ENCODE results near the gene SNCA.

DNA sequence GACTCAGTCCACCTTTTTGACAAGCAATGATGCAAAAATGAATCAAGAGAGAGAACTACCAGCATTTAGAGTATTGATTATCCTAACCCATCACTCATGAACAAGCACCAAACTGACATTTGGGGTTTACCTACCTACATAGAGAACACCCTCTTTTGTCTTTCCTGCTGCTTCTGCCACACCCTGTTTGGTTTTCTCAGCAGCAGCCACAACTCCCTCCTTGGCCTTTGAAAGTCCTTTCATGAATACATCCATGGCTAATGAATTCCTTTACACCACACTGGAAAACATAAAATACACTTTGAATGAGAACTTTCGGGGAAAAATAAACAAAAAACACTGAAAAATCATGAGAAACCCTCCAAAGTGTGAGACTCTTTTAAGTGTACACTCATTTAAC, 1.5 kb downstream of the SNCA start:
- TF ChIP-seq POLR2A (IDR thresholded peaks at IDR 0.05) (no peak), POLR2AphosphoS5 (IDR thresholded peaks at IDR 0.05) (no peak)

All from transverse colon (tissue), 3 donors.